Ovary (tissue), 3 donors: Measurements from ENCODE around the gene ADH1C.

Source experiments
- POLR2A ChIP-seq: fragments of 450-650 bp; IDR thresholded peaks from one replicate; pipeline ENCODE4 v1.6.1; 2017; ENCODE audit warnings: antibody characterized with exemption, mild to moderate bottlenecking, moderate library complexity
- TF ChIP-seq, protein P1 (sequence below), 3 donors: fragments of 450-650 bp in 2 of 3; fragments of 200-600 bp in 1 of 3; IDR thresholded peaks; one replicate each; pipeline versions ENCODE4 v1.5.1 to v1.8.0; 2016 to 2022; ENCODE audit warnings: antibody characterized with exemption in 3 of 3, mild to moderate bottlenecking in 1 of 3
- donor health status: DM: no; HTN: no; CAD: no.

DNA sequence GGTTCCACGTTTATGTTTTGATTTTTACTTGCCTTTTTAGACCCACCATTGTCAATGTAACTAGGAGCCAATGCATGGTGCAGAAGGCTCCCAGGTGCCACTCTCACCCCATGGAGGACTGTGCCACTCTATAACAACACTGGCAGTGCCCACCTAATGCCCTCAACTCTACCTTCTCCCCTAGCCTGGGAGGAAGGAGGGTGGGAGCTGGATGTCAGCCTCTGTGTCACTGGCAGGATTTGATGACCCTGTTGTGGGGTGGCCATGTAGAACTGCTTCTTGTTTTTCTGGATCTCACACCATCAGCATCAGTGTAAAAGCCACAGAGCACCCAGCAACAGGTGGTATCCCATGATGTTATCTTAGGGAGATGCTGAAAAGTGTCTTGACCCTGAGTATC, 17.7 kb downstream of the ADH1C start:
- TF ChIP-seq, protein P1, sequence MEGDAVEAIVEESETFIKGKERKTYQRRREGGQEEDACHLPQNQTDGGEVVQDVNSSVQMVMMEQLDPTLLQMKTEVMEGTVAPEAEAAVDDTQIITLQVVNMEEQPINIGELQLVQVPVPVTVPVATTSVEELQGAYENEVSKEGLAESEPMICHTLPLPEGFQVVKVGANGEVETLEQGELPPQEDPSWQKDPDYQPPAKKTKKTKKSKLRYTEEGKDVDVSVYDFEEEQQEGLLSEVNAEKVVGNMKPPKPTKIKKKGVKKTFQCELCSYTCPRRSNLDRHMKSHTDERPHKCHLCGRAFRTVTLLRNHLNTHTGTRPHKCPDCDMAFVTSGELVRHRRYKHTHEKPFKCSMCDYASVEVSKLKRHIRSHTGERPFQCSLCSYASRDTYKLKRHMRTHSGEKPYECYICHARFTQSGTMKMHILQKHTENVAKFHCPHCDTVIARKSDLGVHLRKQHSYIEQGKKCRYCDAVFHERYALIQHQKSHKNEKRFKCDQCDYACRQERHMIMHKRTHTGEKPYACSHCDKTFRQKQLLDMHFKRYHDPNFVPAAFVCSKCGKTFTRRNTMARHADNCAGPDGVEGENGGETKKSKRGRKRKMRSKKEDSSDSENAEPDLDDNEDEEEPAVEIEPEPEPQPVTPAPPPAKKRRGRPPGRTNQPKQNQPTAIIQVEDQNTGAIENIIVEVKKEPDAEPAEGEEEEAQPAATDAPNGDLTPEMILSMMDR (IDR thresholded peaks at IDR 0.05) = no peak
- no peak for TF ChIP-seq POLR2A
